K562 (cell line): ENCODE measurements around the gene IMMP2L. TPM values are rescaled to one million over a fixed set of nuclear protein-coding genes. Genes with fewer than 3 reads are reported as not detected.
A peak's percentile ranks its signal among the peaks of the same experiment; 100 is the strongest.

Experiments
- ARID1B ChIP-seq: fragments of 450-650 bp; IDR thresholded peaks from 2 replicates; pipeline ENCODE4 v1.6.1; 2016; ENCODE audit warnings: antibody characterized with exemption, mild to moderate bottlenecking, inconsistent platforms
- DACH1 ChIP-seq: fragments of 450-650 bp; IDR thresholded peaks from 2 replicates; pipeline ENCODE4 v1.6.1; 2018; ENCODE audit not compliant: partially characterized antibody
- FOSL1 ChIP-seq: fragments of 200-800 bp; sonication (Bioruptor generic); conservative IDR thresholded peaks from 2 replicates; pipeline ENCODE4 v1.6.1; 2016; ENCODE audit warnings: missing genetic modification characterization, missing compliant biosample characterization
- JUN ChIP-seq, 2 experiments: sonication (generic) in 1 of 2; formaldehyde crosslinking in 1 of 2; IDR thresholded peaks; 2 replicates each; pipeline versions ENCODE4 v1.6.1 to v1.8.0; 2012 to 2022; ENCODE audit warnings: borderline replicate concordance in 2 of 2, mild to moderate bottlenecking in 2 of 2, improper control_type of control experiment in 1 of 2, low read depth in 1 of 2, low read length in 1 of 2, missing genetic modification reagents in 1 of 2
- LEF1 ChIP-seq: fragments of 450-650 bp; IDR thresholded peaks from 2 replicates; pipeline ENCODE4 v1.6.1; 2016; ENCODE audit warnings: mild to moderate bottlenecking
- PHB2 ChIP-seq: fragments of 450-650 bp; IDR thresholded peaks from 2 replicates; pipeline ENCODE4 v1.6.1; 2017; ENCODE audit warnings: low read depth
- RBM39 ChIP-seq: fragments of 200-400 bp; formaldehyde crosslinking; optimal IDR thresholded peaks from 2 replicates; pipeline ENCODE3; 2018; ENCODE audit warnings: low read depth, low read length
- SREBF2 ChIP-seq: sonication (generic); formaldehyde crosslinking; IDR thresholded peaks from 2 replicates; pipeline ENCODE4 v1.4.0; 2020; ENCODE audit warnings: mild to moderate bottlenecking, missing genetic modification reagents
- WHSC1 ChIP-seq: IDR thresholded peaks from one replicate; pipeline ENCODE4 v1.6.1; 2012; ENCODE audit warnings: low read length, control low read depth, inconsistent platforms
- ZBTB1 ChIP-seq: sonication (generic); formaldehyde crosslinking; IDR thresholded peaks from 2 replicates; pipeline ENCODE4 v1.8.1; 2023; ENCODE audit warnings: missing genetic modification reagents, low read depth, mild to moderate bottlenecking, borderline replicate concordance
- ZBTB9 ChIP-seq: fragments of 450-650 bp; formaldehyde crosslinking; IDR thresholded peaks from 2 replicates; pipeline ENCODE4 v1.4.0; 2020; ENCODE audit warnings: mild to moderate bottlenecking, moderate library complexity
- ZC3H8 ChIP-seq: fragments of 450-650 bp; IDR thresholded peaks from 2 replicates; pipeline ENCODE4 v1.6.1; 2017
- polyA plus RNA-seq, 8 experiments: library from polyadenylated mRNA; depleted of rRNA in 4 of 8; stranded (reverse) in 5 of 8; unstranded in 3 of 8; fragments of >200 nt; fragmentation: Nextera tagmentation in 2 of 8; fragmentation: Illumina TruSeq in 1 of 8; extraction: Ambion mirVana in 2 of 8; extraction: Trizol in 1 of 8; gene quantifications; 2 replicates each; pipeline versions ENCODE4 v1.2.1 to v1.2.3, GENCODE V29; 2011 to 2014; ENCODE audit warnings: inconsistent platforms in 1 of 8, missing spikeins in 1 of 8
- total RNA-seq, 7 experiments: library from RNA; depleted of rRNA in 6 of 7; stranded (reverse); fragments of >200 nt in 6 of 7; fragmentation: Illumina TruSeq in 2 of 7; extraction: Trizol in 2 of 7; gene quantifications; 2 replicates each; pipeline versions ENCODE4 v1.2.1 to v1.2.3, GENCODE V29; 2011 to 2021; ENCODE audit warnings: low replicate concordance in 1 of 7
- TF ChIP-seq, protein P1 (sequence below): fragments of 200-600 bp; sonication (generic); IDR thresholded peaks from one replicate; pipeline ENCODE4 v1.6.1; 2012; ENCODE audit warnings: mild to moderate bottlenecking, low read depth, low read length, inconsistent platforms

IMMP2L gene
- total and polyA plus RNA-seq, 9 of the 15 experiments (the other 6 are each of a cell fraction or from before 2014, with no cell fraction given) = 29.7 to 116 (median 53.0) TPM

- TF ChIP-seq, protein P1, sequence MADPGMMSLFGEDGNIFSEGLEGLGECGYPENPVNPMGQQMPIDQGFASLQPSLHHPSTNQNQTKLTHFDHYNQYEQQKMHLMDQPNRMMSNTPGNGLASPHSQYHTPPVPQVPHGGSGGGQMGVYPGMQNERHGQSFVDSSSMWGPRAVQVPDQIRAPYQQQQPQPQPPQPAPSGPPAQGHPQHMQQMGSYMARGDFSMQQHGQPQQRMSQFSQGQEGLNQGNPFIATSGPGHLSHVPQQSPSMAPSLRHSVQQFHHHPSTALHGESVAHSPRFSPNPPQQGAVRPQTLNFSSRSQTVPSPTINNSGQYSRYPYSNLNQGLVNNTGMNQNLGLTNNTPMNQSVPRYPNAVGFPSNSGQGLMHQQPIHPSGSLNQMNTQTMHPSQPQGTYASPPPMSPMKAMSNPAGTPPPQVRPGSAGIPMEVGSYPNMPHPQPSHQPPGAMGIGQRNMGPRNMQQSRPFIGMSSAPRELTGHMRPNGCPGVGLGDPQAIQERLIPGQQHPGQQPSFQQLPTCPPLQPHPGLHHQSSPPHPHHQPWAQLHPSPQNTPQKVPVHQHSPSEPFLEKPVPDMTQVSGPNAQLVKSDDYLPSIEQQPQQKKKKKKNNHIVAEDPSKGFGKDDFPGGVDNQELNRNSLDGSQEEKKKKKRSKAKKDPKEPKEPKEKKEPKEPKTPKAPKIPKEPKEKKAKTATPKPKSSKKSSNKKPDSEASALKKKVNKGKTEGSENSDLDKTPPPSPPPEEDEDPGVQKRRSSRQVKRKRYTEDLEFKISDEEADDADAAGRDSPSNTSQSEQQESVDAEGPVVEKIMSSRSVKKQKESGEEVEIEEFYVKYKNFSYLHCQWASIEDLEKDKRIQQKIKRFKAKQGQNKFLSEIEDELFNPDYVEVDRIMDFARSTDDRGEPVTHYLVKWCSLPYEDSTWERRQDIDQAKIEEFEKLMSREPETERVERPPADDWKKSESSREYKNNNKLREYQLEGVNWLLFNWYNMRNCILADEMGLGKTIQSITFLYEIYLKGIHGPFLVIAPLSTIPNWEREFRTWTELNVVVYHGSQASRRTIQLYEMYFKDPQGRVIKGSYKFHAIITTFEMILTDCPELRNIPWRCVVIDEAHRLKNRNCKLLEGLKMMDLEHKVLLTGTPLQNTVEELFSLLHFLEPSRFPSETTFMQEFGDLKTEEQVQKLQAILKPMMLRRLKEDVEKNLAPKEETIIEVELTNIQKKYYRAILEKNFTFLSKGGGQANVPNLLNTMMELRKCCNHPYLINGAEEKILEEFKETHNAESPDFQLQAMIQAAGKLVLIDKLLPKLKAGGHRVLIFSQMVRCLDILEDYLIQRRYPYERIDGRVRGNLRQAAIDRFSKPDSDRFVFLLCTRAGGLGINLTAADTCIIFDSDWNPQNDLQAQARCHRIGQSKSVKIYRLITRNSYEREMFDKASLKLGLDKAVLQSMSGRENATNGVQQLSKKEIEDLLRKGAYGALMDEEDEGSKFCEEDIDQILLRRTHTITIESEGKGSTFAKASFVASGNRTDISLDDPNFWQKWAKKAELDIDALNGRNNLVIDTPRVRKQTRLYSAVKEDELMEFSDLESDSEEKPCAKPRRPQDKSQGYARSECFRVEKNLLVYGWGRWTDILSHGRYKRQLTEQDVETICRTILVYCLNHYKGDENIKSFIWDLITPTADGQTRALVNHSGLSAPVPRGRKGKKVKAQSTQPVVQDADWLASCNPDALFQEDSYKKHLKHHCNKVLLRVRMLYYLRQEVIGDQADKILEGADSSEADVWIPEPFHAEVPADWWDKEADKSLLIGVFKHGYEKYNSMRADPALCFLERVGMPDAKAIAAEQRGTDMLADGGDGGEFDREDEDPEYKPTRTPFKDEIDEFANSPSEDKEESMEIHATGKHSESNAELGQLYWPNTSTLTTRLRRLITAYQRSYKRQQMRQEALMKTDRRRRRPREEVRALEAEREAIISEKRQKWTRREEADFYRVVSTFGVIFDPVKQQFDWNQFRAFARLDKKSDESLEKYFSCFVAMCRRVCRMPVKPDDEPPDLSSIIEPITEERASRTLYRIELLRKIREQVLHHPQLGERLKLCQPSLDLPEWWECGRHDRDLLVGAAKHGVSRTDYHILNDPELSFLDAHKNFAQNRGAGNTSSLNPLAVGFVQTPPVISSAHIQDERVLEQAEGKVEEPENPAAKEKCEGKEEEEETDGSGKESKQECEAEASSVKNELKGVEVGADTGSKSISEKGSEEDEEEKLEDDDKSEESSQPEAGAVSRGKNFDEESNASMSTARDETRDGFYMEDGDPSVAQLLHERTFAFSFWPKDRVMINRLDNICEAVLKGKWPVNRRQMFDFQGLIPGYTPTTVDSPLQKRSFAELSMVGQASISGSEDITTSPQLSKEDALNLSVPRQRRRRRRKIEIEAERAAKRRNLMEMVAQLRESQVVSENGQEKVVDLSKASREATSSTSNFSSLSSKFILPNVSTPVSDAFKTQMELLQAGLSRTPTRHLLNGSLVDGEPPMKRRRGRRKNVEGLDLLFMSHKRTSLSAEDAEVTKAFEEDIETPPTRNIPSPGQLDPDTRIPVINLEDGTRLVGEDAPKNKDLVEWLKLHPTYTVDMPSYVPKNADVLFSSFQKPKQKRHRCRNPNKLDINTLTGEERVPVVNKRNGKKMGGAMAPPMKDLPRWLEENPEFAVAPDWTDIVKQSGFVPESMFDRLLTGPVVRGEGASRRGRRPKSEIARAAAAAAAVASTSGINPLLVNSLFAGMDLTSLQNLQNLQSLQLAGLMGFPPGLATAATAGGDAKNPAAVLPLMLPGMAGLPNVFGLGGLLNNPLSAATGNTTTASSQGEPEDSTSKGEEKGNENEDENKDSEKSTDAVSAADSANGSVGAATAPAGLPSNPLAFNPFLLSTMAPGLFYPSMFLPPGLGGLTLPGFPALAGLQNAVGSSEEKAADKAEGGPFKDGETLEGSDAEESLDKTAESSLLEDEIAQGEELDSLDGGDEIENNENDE = no peak
- TF ChIP-seq DACH1 (no peak), PHB2 (no peak), ARID1B (0 out of 2 replicates have a peak, but pooled peaks have one; percentile 11), ZBTB1 (CRISPR knock-in tag) (no peak), SREBF2 (CRISPR knock-in tag) (no peak), ZC3H8 (no peak), WHSC1 (no peak), LEF1 (peak; percentile 46; the same call in 1 of the 2 replicates), RBM39 (no peak), ZBTB9 (CRISPR knock-in tag) (no peak), JUN (IDR thresholded peaks at IDR 0.05; ENCODE audit: borderline replicate concordance, low read depth, low read length) (peak; percentile 67; the same call in 1 of the 2 replicates), JUN (CRISPR knock-in tag; IDR thresholded peaks at IDR 0.05; ENCODE audit: borderline replicate concordance) (no peak), FOSL1 (tag) (no peak)
These were observed 448.9 kb downstream of the IMMP2L start (continued) for GRCh38 chr7:111113263-111114017.
